Right ventricle myocardium superior (tissue), 1 donor: Measurements from ENCODE around the gene OR6C70. TPM values are rescaled to one million over a fixed set of nuclear protein-coding genes. Genes with fewer than 3 reads are reported as not detected.

Experiments used
- ATAC-seq: fragments of 200-7000 bp; cut with Tn5 transposase; one replicate; pipeline ENCODE4 v1.9.1; 2020; ENCODE audit warnings: mild to moderate bottlenecking; ENCODE audit not compliant: poor library complexity
- DNase-seq: peaks from one replicate; pipeline ENCODE4 v3.0.0-alpha.2; 2020
- intact Hi-C: fragments of 100-400 bp; cut with DNase I; formaldehyde crosslinking; loops from one replicate; pipeline ENCODE4 v1.11.2; 2022
- total RNA-seq: library from RNA; stranded (reverse); fragmentation: NEBNext Ultra II Directional; extraction: Animal tissue kit (Norgen Biotek cat#: 25700); gene quantifications from one replicate; pipeline ENCODE4 v1.2.1, GENCODE V29; 2021
- donor health status: DM: no; HTN: yes; CAD: no; lungs with severe emphysema.

OR6C70 gene
- total RNA-seq, 1 donor from 2014 or later, result not detected

DNA sequence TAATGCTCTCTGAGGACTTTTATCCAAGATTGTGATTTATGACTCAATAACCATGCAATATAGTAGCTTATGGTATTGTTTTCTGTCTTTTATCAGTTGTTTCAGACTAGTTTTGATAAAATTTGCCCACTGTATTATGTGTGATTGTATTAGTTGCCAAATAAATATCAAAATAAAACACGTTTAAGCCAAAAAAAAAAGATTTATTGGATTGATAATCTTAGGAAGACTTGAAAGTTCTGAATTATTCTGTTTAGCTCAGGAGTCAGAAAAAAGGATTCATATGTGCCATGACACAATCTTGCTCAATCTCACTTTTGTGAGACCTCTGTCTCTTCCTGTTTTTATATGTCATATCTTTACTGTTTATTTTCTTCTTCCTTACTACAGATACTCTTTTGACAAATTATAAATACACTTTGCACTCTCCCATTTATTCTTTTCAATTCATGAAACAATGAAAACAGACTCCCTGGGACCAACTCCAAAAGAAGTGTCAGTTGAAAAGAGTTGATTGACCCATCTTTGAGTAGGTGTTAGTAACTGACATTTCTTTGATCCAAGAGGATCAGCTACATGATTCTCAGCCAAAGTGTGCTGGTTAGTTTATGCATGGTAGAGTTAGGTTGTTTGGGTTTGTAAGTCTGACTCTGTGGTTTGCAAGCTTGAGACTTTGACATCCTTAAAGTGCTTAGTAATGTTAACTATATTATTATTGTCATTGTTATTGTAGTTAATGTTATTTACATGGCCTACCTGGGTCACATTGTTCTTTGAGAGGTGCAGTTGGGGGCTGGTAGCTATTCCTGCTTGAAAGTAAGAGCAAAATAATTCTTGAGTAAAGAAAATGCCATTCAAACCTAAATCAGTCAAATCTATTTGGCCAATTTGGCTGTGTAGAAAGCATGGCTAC is 41.4 kb downstream of the OR6C70 start:
- ATAC-seq (no peak), DNase-seq (no peak)
- intact Hi-C loops, result no loop called here

DNA sequence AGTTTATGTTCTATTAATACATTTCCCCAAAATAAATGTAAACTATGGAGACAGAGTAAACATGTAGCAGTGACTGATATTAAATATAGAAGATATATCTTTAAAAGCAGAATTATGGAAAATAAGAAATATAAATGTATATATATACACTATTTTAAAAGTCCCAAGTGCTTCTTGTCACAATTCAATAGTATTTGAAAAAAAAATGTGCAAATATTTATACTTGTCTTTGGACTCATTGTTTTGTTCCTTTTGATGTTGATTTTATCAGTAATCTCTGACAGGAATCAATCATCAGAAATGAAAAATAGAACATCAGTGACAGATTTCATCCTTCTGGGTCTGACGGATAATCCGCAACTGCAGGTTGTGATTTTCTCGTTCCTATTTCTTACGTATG is 44.0 kb downstream of the OR6C70 start, which contains the start of gene OR6C76:
OR6C76 (plus strand) TSS at position 301 of the 400 bp plus-strand sequence; CDS start at position 301, 0 bp downstream.
- DNase-seq (no peak), ATAC-seq (no peak)
- intact Hi-C loops, result no loop called here

GRCh38 chr12:55420307-55420962 is 49.5 kb downstream of the OR6C70 start:
- ATAC-seq, result no peak
- intact Hi-C loops, result no loop called here
- DNase-seq, result no peak

Other genes with a start within 250 kb of the OR6C70 start
- gene OR10A7, start 249.1 kb downstream of the OR6C70 start, total RNA-seq, result not detected
- not detected for gene OR6C74, start 225.5 kb downstream of the OR6C70 start, total RNA-seq
- not detected for gene OR6C6, start 173.6 kb downstream of the OR6C70 start, total RNA-seq
- gene OR6C1, start 155.8 kb downstream of the OR6C70 start, total RNA-seq, result not detected
- gene OR6C3, start 139.4 kb downstream of the OR6C70 start, total RNA-seq, result not detected
- not detected for gene OR6C75, start 107.2 kb downstream of the OR6C70 start, total RNA-seq
- not detected for gene OR6C65, start 69.6 kb downstream of the OR6C70 start, total RNA-seq
- gene OR6C76, start 43.9 kb downstream of the OR6C70 start, total RNA-seq, result not detected
- not detected for gene OR6C2, start 26.1 kb downstream of the OR6C70 start, total RNA-seq
- not detected for gene OR6C68, start 22.2 kb upstream of the OR6C70 start, total RNA-seq
- not detected for gene OR6C4, start 79.5 kb upstream of the OR6C70 start, total RNA-seq
- not detected for gene OR2AP1, start 102.3 kb upstream of the OR6C70 start, total RNA-seq
- not detected for gene OR10P1, start 166.8 kb upstream of the OR6C70 start, total RNA-seq
- gene ITGA7, start 237.8 kb upstream of the OR6C70 start, total RNA-seq, result 437 TPM
- gene BLOC1S1, start 245.9 kb upstream of the OR6C70 start, total RNA-seq, result 119 TPM